Mesothelial cell of epicardium (in vitro differentiated cells): Measurements from ENCODE around the gene CXADR. TPM values are rescaled to one million over a fixed set of nuclear protein-coding genes. Genes with fewer than 3 reads are reported as not detected.

Experiments used
- DNase-seq, 2 experiments: peaks; one replicate each; pipeline ENCODE4 v3.0.0; 2021; ENCODE audit warnings: low spot score in 2 of 2; ENCODE audit not compliant: unreplicated experiment in 2 of 2
- H3K27ac Mint-ChIP-seq: 2 replicates; pipeline ENCODE4 v1.8.0; 2021; ENCODE audit warnings: mixed read lengths
- H3K27me3 Mint-ChIP-seq: 2 replicates; pipeline ENCODE4 v1.8.0; 2021; ENCODE audit warnings: low read depth, mixed read lengths
- H3K36me3 Mint-ChIP-seq: 2 replicates; pipeline ENCODE4 v1.8.0; 2021; ENCODE audit warnings: mixed read lengths
- H3K4me1 Mint-ChIP-seq: 2 replicates; pipeline ENCODE4 v1.8.0; 2021; ENCODE audit warnings: mixed read lengths
- H3K4me3 Mint-ChIP-seq: 2 replicates; pipeline ENCODE4 v1.8.0; 2021; ENCODE audit warnings: mild to moderate bottlenecking, moderate library complexity, mixed read lengths
- H3K9me3 Mint-ChIP-seq: 2 replicates; pipeline ENCODE4 v1.8.0; 2021; ENCODE audit warnings: mixed read lengths
- CTCF ChIP-seq: fragments of 200-600 bp; sonication (generic); IDR thresholded peaks from one replicate; pipeline ENCODE4 v1.5.0; 2021; ENCODE audit warnings: antibody characterized with exemption; ENCODE audit not compliant: unreplicated experiment
- total RNA-seq: library from RNA; stranded (reverse); gene quantifications from 3 replicates; pipeline ENCODE4 v1.2.1, GENCODE V29; 2021

Gene CXADR
- total RNA-seq, 1 donor from 2014 or later, result 37.5 TPM

- DNase-seq, result no peak
Measured at GRCh38 chr21:17577701-17578100, 64.9 kb downstream of the CXADR start.

GRCh38 chr21:17578162-17578561, 65.3 kb downstream of the CXADR start:
- no peaks in the 10 kb centered on the region for H3K27me3 Mint-ChIP-seq
- no peak overlapping the region for H3K4me3 Mint-ChIP-seq
- DNase-seq, result no peak
- peaks cover 8% of the 10 kb centered on the region for H3K4me1 Mint-ChIP-seq
- no peak for TF ChIP-seq CTCF
- no peaks in the 10 kb centered on the region for H3K9me3 Mint-ChIP-seq
- peaks cover 6% of the 10 kb centered on the region for H3K36me3 Mint-ChIP-seq
- H3K27ac Mint-ChIP-seq, result no peak overlapping the region

More at GRCh38 chr21:17577701-17578100, 64.9 kb downstream of the CXADR start:
- Mint-ChIP-seq H3K4me3 (no peak overlapping the region), H3K4me1 (peaks cover 8% of the 10 kb centered on the region), H3K36me3 (peaks cover 6% of the 10 kb centered on the region), H3K27me3 (no peaks in the 10 kb centered on the region), H3K9me3 (no peaks in the 10 kb centered on the region), H3K27ac (no peak overlapping the region)
- no peak for TF ChIP-seq CTCF

GRCh38 chr21:17578876-17579275, 66.0 kb downstream of the CXADR start:
- no peak for TF ChIP-seq CTCF
- H3K4me1 Mint-ChIP-seq, result peaks cover 8% of the 10 kb centered on the region
- DNase-seq, result no peak
- H3K9me3 Mint-ChIP-seq, result no peaks in the 10 kb centered on the region
- H3K27ac Mint-ChIP-seq, result no peak overlapping the region
- no peaks in the 10 kb centered on the region for H3K27me3 Mint-ChIP-seq
- H3K4me3 Mint-ChIP-seq, result no peak overlapping the region
- H3K36me3 Mint-ChIP-seq, result peaks cover 6% of the 10 kb centered on the region

GRCh38 chr21:17580319-17580718, 67.5 kb downstream of the CXADR start:
- Mint-ChIP-seq H3K4me3 (no peak overlapping the region), H3K36me3 (peaks cover 6% of the 10 kb centered on the region), H3K4me1 (peaks cover 8% of the 10 kb centered on the region), H3K9me3 (no peaks in the 10 kb centered on the region), H3K27ac (no peak overlapping the region), H3K27me3 (no peaks in the 10 kb centered on the region)
- TF ChIP-seq CTCF, result no peak
- no peak for DNase-seq

GRCh38 chr21:17583898-17584297, 71.1 kb downstream of the CXADR start:
- Mint-ChIP-seq H3K27ac (no peak overlapping the region), H3K9me3 (no peaks in the 10 kb centered on the region), H3K4me3 (no peak overlapping the region), H3K36me3 (peaks cover 5% of the 10 kb centered on the region), H3K27me3 (no peaks in the 10 kb centered on the region), H3K4me1 (peaks cover 5% of the 10 kb centered on the region)
- no peak for DNase-seq
- no peak for TF ChIP-seq CTCF

GRCh38 chr21:17585875-17586450, 73.1 kb downstream of the CXADR start:
- no peak overlapping the region for H3K4me3 Mint-ChIP-seq
- no peak for DNase-seq
- peaks cover 5% of the 10 kb centered on the region for H3K4me1 Mint-ChIP-seq
- no peak overlapping the region for H3K27ac Mint-ChIP-seq
- TF ChIP-seq CTCF, result peak; percentile 73
- H3K27me3 Mint-ChIP-seq, result no peaks in the 10 kb centered on the region
- peaks cover 2% of the 10 kb centered on the region for H3K36me3 Mint-ChIP-seq
- no peaks in the 10 kb centered on the region for H3K9me3 Mint-ChIP-seq
